ENCODE results near the gene AP3B1.

Gene AP3B1

DNA sequence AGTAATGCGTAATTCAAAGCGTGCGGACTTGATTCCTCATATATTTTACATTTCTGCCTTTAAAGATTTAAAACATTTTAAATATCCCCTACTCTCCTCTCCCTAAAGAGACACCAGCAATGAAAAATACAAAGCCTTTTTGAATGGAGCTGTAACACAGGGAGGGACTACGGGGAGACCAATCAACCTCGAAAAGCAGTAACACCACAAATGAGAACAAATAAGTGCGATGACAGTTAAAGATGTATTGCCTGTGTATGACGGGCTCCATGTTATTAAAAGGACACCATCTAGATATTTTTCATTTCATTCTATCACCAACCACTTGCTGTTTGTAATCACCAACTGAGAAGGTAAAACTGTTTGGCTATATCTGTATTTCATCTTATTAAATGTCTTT is 288.0 kb downstream of the AP3B1 start:
- no peak overlapping the region for H3K4me3 ChIP-seq (ENCODE audit: low read depth, low read length)
- H2AFZ ChIP-seq (ENCODE audit: low read length, unreplicated experiment), result no peak overlapping the region
- no peaks in the 10 kb centered on the region for H3K36me3 ChIP-seq (ENCODE audit: insufficient read depth, low read length)
- H3K27me3 ChIP-seq (ENCODE audit: insufficient read depth, low read length), result no peaks in the 10 kb centered on the region
- H3K27ac ChIP-seq (ENCODE audit: low read depth, low read length), result no peak overlapping the region
- peaks cover 10% of the 10 kb centered on the region for H3K4me1 ChIP-seq (ENCODE audit: control insufficient read depth, insufficient read depth, low read length, unreplicated experiment)
- H3K79me2 ChIP-seq (ENCODE audit: control insufficient read depth, insufficient read depth, low read length, unreplicated experiment), result no peaks in the 10 kb centered on the region

DNA sequence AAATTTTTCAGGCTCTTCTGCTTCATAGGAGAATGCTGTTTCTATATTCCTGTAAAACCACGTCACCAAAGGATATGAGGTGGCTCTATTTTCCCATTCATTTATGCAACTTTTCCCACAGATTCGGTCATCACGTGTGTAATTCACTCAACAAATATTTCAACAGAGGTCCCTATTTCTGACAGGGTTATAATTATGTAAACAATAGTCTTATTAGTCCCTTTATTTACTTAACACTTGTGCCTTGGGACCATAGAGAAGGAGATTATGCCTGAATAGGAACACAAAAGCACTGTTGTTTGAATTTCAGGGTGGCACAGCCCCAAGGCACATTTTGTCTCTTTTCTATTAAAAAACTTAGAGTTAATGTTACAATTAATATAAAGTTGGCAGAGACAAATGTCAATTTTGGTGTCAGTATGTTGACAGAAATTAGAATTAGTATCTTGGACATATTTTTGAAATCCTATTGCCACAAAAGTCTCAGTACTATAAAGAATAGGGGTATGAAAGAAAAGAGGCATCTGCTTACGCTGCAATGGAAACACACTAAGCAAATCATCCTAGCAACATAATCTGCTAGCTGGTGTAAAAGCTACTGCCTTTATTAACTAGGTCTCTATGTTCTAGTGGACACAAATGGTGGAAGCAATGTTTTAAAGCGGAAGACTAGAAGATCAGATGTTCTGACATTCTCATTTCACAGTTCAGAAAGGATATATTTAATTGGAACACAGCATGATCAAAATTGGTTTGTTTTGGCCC is 289.3 kb downstream of the AP3B1 start:
- no peak overlapping the region for H3K4me3 ChIP-seq (ENCODE audit: low read depth, low read length)
- H3K79me2 ChIP-seq (ENCODE audit: control insufficient read depth, insufficient read depth, low read length, unreplicated experiment), result no peaks in the 10 kb centered on the region
- no peak overlapping the region; the same call in 1 of the 2 replicates for H3K27ac ChIP-seq (ENCODE audit: low read depth, low read length)
- 0 out of 2 replicates have a peak, but pooled peaks cover 3% of the 10 kb centered on the region for H3K36me3 ChIP-seq (ENCODE audit: insufficient read depth, low read length)
- no peaks in the 10 kb centered on the region for H3K27me3 ChIP-seq (ENCODE audit: insufficient read depth, low read length)
- no peak overlapping the region for H2AFZ ChIP-seq (ENCODE audit: low read length, unreplicated experiment)
- peaks cover 5% of the 10 kb centered on the region for H3K4me1 ChIP-seq (ENCODE audit: control insufficient read depth, insufficient read depth, low read length, unreplicated experiment)

DNA sequence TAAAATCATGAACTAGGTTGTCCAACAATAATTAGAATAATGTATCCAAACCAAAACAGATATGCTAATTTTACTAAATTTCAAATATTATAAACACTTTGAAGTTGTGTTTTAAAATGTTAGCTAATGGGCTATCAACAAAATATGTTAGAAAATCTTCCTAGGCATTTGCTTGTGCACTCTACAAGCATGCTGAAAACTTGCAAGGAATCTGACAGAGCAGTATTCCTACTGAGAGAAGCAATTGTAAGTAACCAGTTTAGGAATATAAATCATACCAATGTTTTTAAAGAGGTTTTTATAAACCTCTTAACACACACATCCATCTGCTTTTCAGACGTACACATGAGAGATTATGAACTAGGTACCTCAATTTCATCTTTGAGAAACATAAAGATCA is 289.9 kb downstream of the AP3B1 start:
- Histone ChIP-seq H3K27ac (ENCODE audit: low read depth, low read length) (no peak overlapping the region; the same call in 1 of the 2 replicates), H3K27me3 (ENCODE audit: insufficient read depth, low read length) (no peaks in the 10 kb centered on the region), H3K4me1 (ENCODE audit: control insufficient read depth, insufficient read depth, low read length, unreplicated experiment) (no peaks in the 10 kb centered on the region), H3K36me3 (ENCODE audit: insufficient read depth, low read length) (0 out of 2 replicates have a peak, but pooled peaks cover 3% of the 10 kb centered on the region), H3K79me2 (ENCODE audit: control insufficient read depth, insufficient read depth, low read length, unreplicated experiment) (no peaks in the 10 kb centered on the region), H2AFZ (ENCODE audit: low read length, unreplicated experiment) (no peak overlapping the region), H3K4me3 (ENCODE audit: low read depth, low read length) (no peak overlapping the region)

DNA sequence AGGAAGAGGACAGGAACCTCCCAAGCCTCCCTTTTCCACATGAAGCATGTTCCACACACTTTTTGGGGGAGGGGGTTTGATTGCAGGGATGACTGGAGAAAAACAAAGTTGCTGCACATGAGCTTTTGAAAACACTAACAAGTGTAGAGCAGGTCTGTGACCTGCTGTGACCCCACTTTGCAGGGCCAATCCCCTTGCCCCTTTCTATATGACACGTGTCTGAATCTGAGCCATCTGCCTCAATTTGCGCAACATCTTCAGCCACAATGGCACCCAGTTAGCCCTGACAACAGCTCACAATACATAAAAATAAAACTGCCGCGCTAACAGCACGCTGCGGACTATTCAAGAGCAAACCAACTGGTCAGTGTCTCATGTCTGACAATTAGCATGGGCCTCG is 290.6 kb downstream of the AP3B1 start:
- Histone ChIP-seq H3K4me1 (ENCODE audit: control insufficient read depth, insufficient read depth, low read length, unreplicated experiment) (no peaks in the 10 kb centered on the region), H2AFZ (ENCODE audit: low read length, unreplicated experiment) (no peak overlapping the region), H3K4me3 (ENCODE audit: low read depth, low read length) (no peak overlapping the region), H3K79me2 (ENCODE audit: control insufficient read depth, insufficient read depth, low read length, unreplicated experiment) (no peaks in the 10 kb centered on the region), H3K36me3 (ENCODE audit: insufficient read depth, low read length) (0 out of 2 replicates have a peak, but pooled peaks cover 3% of the 10 kb centered on the region), H3K27me3 (ENCODE audit: insufficient read depth, low read length) (no peaks in the 10 kb centered on the region), H3K27ac (ENCODE audit: low read depth, low read length) (no peak overlapping the region)

DNA sequence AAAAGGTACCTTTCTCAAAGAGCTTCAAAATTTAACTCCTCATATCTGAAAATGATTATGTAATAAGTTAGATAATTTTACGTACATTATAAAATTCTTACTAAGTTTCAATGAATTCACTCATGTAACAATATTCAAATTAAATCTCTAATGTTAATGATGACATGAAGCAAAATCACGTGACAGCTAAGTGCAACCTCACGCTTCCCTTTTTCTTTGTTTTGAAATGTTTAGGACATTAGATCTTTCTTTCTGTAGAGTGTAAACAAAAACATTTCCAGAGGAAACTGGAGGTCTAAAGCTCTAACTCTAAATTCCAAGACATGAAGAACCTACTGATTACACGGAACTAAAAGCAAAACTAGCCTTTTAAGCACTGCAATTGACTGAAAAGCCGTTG is 291.0 kb downstream of the AP3B1 start:
- Histone ChIP-seq H2AFZ (ENCODE audit: low read length, unreplicated experiment) (no peak overlapping the region), H3K27me3 (ENCODE audit: insufficient read depth, low read length) (no peaks in the 10 kb centered on the region), H3K79me2 (ENCODE audit: control insufficient read depth, insufficient read depth, low read length, unreplicated experiment) (no peaks in the 10 kb centered on the region), H3K4me1 (ENCODE audit: control insufficient read depth, insufficient read depth, low read length, unreplicated experiment) (no peaks in the 10 kb centered on the region), H3K4me3 (ENCODE audit: low read depth, low read length) (no peak overlapping the region), H3K27ac (ENCODE audit: low read depth, low read length) (no peak overlapping the region), H3K36me3 (ENCODE audit: insufficient read depth, low read length) (0 out of 2 replicates have a peak, but pooled peaks cover 3% of the 10 kb centered on the region)

DNA sequence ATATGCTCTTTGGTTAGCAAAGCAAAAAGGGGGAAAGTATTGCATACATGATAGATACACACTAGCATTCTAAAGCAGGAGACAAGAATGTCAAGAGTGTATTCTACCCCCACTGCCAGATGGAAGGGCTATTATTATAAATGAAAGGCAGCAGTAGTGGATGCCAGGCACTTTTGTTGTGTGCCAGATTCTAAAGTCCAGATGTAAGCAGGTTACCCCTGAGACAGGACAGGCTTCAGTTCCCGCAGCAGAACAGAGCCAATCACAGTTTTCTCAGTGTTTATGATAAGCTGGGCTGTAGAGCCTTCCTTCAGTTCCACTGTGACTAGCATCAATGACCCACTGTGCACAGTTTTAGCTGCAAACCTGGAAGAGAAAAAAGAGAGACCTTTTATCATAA is 291.8 kb downstream of the AP3B1 start:
- no peaks in the 10 kb centered on the region for H3K4me1 ChIP-seq (ENCODE audit: control insufficient read depth, insufficient read depth, low read length, unreplicated experiment)
- 0 out of 2 replicates have a peak, but pooled peaks cover 3% of the 10 kb centered on the region for H3K36me3 ChIP-seq (ENCODE audit: insufficient read depth, low read length)
- no peak overlapping the region for H3K4me3 ChIP-seq (ENCODE audit: low read depth, low read length)
- H3K79me2 ChIP-seq (ENCODE audit: control insufficient read depth, insufficient read depth, low read length, unreplicated experiment), result no peaks in the 10 kb centered on the region
- H3K27ac ChIP-seq (ENCODE audit: low read depth, low read length), result no peak overlapping the region
- no peaks in the 10 kb centered on the region for H3K27me3 ChIP-seq (ENCODE audit: insufficient read depth, low read length)
- no peak overlapping the region for H2AFZ ChIP-seq (ENCODE audit: low read length, unreplicated experiment)

DNA sequence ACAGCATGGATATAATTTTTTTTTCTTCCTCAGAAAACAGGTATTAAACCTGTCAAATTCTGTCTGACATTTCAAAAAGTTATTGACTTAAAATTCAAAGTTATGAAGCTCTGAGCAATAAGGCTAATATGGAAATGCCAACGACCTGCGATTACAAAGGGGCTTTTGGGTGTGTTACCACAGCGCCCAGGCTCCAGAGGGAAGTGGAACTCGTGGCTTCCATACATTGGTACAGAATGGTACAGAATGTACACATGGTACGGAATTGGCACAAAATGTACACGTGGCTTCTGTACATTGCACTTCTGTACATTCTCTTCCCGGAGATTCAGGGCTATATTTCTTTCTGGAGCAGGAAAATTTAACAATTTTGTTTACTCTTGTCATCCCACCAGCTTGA is 293.3 kb downstream of the AP3B1 start:
- Histone ChIP-seq H3K4me3 (ENCODE audit: low read depth, low read length) (no peak overlapping the region), H3K36me3 (ENCODE audit: insufficient read depth, low read length) (0 out of 2 replicates have a peak, but pooled peaks cover 3% of the 10 kb centered on the region), H3K27me3 (ENCODE audit: insufficient read depth, low read length) (no peaks in the 10 kb centered on the region), H3K79me2 (ENCODE audit: control insufficient read depth, insufficient read depth, low read length, unreplicated experiment) (no peaks in the 10 kb centered on the region), H2AFZ (ENCODE audit: low read length, unreplicated experiment) (no peak overlapping the region), H3K4me1 (ENCODE audit: control insufficient read depth, insufficient read depth, low read length, unreplicated experiment) (no peaks in the 10 kb centered on the region), H3K27ac (ENCODE audit: low read depth, low read length) (no peak overlapping the region)

DNA sequence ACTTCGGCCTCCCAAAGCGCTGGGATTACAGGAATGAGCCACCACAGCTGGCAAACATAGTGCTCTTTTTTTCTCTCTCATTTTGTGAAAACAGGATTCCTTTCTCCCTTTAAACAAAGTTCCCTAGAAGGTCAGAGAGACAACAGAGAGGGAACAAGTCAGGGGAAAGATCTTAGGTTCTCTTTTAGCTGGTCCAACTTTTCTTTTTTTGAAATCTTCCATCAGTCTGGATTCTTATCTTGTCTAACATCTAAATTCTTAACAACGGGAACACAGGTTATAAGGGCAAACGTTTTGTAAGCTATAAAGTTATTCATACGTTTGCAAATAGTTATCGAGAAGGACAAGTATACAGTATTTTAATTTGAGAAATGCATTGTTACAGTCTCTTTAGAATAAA is 294.3 kb downstream of the AP3B1 start:
- 0 out of 2 replicates have a peak, but pooled peaks cover 3% of the 10 kb centered on the region for H3K36me3 ChIP-seq (ENCODE audit: insufficient read depth, low read length)
- no peak overlapping the region for H3K27ac ChIP-seq (ENCODE audit: low read depth, low read length)
- H3K4me3 ChIP-seq (ENCODE audit: low read depth, low read length), result no peak overlapping the region
- H2AFZ ChIP-seq (ENCODE audit: low read length, unreplicated experiment), result no peak overlapping the region
- H3K4me1 ChIP-seq (ENCODE audit: control insufficient read depth, insufficient read depth, low read length, unreplicated experiment), result no peaks in the 10 kb centered on the region
- no peaks in the 10 kb centered on the region for H3K27me3 ChIP-seq (ENCODE audit: insufficient read depth, low read length)
- no peaks in the 10 kb centered on the region for H3K79me2 ChIP-seq (ENCODE audit: control insufficient read depth, insufficient read depth, low read length, unreplicated experiment)

DNA sequence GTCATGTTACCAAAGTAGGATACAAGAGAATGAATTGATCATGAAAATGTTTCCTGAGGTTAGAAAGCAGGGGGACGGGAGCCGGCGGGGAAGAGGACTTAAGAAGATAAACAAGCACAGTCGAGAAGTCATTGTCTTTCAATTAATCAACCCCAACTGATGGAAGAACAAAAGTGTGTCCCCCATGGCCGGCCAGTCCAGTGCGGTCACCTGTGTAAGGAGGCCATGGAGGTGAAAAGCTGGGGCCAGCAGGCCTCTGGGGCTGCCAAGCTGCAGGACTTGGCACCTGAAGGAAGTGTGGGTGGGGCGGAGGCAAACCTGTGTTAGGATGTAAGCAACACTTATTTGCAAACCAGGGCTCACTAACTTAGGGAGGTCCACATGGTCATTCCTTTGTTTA is 295.1 kb downstream of the AP3B1 start:
- Histone ChIP-seq H3K4me3 (ENCODE audit: low read depth, low read length) (no peak overlapping the region), H3K27ac (ENCODE audit: low read depth, low read length) (no peak overlapping the region), H3K36me3 (ENCODE audit: insufficient read depth, low read length) (0 out of 2 replicates have a peak, but pooled peaks cover 3% of the 10 kb centered on the region), H3K4me1 (ENCODE audit: control insufficient read depth, insufficient read depth, low read length, unreplicated experiment) (no peaks in the 10 kb centered on the region), H2AFZ (ENCODE audit: low read length, unreplicated experiment) (no peak overlapping the region), H3K27me3 (ENCODE audit: insufficient read depth, low read length) (no peaks in the 10 kb centered on the region), H3K79me2 (ENCODE audit: control insufficient read depth, insufficient read depth, low read length, unreplicated experiment) (no peaks in the 10 kb centered on the region)

DNA sequence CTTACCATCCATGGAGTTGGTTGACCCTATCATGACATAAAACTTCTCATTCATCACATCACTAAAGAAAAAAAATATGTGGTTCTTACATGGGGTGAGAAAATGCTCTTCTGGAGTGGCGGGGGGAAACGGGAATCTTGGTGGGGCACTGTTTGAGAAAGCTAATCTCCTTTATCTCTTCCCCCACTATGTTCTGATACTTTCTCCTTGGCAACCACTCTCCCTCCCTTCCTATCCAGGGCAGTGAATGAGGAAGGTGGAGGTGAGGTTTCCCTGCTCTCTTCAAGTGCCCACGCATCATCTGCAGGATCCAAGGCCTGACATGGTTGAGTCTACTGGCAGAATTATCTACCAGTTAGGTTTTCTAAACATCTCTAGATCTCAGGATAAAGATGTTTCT is 297.6 kb downstream of the AP3B1 start:
- Histone ChIP-seq H3K4me3 (ENCODE audit: low read depth, low read length) (no peak overlapping the region), H3K27ac (ENCODE audit: low read depth, low read length) (no peak overlapping the region), H2AFZ (ENCODE audit: low read length, unreplicated experiment) (no peak overlapping the region), H3K4me1 (ENCODE audit: control insufficient read depth, insufficient read depth, low read length, unreplicated experiment) (no peaks in the 10 kb centered on the region), H3K79me2 (ENCODE audit: control insufficient read depth, insufficient read depth, low read length, unreplicated experiment) (no peaks in the 10 kb centered on the region), H3K36me3 (ENCODE audit: insufficient read depth, low read length) (0 out of 2 replicates have a peak, but pooled peaks cover 3% of the 10 kb centered on the region), H3K27me3 (ENCODE audit: insufficient read depth, low read length) (no peaks in the 10 kb centered on the region)

DNA sequence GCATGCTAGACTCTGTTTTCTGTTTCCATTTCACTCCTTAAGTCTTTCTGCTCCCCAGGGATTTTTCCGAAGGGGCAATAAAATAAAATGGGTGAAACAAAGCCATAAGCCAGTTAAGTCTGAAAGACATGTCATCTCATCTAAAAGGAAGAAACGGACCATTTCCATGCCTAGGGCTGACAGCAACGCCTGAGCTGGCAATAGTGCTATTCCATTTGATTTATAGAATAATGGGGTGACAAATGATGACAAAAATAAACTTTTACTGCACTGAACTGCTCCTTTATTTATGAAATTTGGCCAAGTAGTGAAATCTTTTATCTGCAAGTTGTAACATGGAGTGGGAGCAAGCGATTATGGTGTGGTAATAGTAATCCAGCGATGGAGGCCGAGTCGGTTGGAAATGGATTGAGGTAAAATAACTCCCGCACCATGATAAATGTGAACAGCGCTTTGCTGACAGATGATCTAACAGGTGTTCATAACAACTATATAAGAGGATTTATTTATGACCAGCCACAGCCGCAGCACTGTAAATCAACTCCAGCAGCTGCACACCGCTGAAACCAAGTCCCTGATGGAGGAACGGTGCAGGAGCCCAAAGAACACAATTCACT is 298.6 kb downstream of the AP3B1 start:
- Histone ChIP-seq H3K27ac (ENCODE audit: low read depth, low read length) (no peak overlapping the region), H3K36me3 (ENCODE audit: insufficient read depth, low read length) (0 out of 2 replicates have a peak, but pooled peaks cover 3% of the 10 kb centered on the region), H3K79me2 (ENCODE audit: control insufficient read depth, insufficient read depth, low read length, unreplicated experiment) (no peaks in the 10 kb centered on the region), H3K4me3 (ENCODE audit: low read depth, low read length) (no peak overlapping the region), H2AFZ (ENCODE audit: low read length, unreplicated experiment) (no peak overlapping the region), H3K4me1 (ENCODE audit: control insufficient read depth, insufficient read depth, low read length, unreplicated experiment) (no peaks in the 10 kb centered on the region), H3K27me3 (ENCODE audit: insufficient read depth, low read length) (no peaks in the 10 kb centered on the region)
